NCI-H1417 (cell line): ENCODE measurements around the gene HYAL4.
"Not testable (repeated sequence)": the region's sequence is repeated elsewhere in the genome, so short reads cannot be mapped to it uniquely, and the experiment has no call there.

Experiments used
- DNase-seq, 3 experiments: peaks; one replicate each; lab custom pipeline; 2025; lab: John Stamatoyannopoulos, UW

HYAL4 gene, protein sequence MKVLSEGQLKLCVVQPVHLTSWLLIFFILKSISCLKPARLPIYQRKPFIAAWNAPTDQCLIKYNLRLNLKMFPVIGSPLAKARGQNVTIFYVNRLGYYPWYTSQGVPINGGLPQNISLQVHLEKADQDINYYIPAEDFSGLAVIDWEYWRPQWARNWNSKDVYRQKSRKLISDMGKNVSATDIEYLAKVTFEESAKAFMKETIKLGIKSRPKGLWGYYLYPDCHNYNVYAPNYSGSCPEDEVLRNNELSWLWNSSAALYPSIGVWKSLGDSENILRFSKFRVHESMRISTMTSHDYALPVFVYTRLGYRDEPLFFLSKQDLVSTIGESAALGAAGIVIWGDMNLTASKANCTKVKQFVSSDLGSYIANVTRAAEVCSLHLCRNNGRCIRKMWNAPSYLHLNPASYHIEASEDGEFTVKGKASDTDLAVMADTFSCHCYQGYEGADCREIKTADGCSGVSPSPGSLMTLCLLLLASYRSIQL

DNA sequence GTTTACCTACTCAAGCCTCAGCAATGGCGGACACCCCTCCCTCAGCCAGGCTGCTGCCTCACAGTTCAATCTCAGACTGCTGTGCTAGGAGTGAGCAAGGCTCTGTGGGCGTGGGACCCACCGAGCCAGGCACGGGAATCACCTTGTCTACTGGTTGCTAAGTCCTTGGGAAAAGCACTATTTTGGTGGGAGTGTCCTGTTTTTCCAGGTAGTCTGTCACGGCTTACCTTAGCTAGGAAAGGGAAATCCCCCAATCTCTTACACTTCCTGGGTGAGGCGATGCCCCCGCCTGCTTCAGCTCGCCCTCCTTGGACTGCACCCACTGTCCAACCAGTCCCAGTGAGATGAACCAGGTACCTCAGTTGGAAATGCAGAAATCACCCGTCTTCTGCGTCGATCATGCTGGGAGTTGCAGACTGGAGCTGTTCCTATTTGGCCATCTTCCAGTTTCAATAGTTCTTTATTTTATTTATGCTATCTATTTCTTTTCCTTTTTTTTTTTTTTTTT lies at the start of gene HYAL4:
Gene HYAL4 (plus strand): TSS at position 458 of the 508 bp plus-strand sequence. CDS start 23,105 bp downstream, outside the sequence.
- DNase-seq: no peak

GRCh38 chr7:123795917-123796316 lies 49.1 kb upstream of the HYAL4 start:
- DNase-seq: no peak

- DNase-seq: no peak
Observed at GRCh38 chr7:123796568-123796967, 48.4 kb upstream of the HYAL4 start.

DNA sequence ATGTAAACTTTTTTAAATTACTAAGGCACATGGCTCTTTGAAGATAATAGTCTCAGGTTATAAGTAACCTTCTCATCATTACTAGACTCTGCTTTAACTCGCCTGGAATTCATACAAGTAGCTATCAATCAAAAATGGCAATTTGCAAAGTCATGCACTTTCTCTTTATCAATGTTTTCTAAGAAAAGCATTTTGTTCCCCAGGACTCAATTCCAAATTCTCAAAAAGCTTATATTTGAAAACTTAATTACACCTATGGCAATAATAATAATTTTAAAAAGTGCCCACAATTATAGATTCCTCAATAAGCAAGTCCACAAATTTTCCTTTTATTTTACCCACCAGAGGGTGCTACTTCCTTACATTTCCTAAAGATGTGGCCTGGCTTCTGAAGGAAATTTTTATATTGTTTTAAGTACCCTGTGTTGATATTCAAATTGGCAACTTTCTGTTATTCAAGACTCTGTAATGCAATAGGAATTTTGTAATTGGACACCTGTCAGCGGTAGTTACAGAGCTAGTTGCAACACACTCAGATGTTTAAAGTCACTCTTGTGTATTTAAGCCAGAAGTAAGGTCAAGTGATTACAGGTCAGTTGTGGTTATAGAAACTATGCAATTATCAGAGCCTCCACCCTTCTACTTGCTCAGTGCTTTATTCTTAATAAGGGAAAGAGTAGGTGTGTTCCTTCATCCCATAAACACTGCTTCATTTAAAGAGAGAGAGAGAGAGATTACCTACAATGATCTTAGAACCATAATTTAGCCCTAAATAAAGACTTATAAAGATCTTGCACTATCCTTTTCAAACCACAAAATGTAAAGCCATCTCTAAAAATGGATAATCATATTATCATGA lies 47.1 kb upstream of the HYAL4 start:
- peak; percentile 55 to 84 (median 67) for DNase-seq

DNA sequence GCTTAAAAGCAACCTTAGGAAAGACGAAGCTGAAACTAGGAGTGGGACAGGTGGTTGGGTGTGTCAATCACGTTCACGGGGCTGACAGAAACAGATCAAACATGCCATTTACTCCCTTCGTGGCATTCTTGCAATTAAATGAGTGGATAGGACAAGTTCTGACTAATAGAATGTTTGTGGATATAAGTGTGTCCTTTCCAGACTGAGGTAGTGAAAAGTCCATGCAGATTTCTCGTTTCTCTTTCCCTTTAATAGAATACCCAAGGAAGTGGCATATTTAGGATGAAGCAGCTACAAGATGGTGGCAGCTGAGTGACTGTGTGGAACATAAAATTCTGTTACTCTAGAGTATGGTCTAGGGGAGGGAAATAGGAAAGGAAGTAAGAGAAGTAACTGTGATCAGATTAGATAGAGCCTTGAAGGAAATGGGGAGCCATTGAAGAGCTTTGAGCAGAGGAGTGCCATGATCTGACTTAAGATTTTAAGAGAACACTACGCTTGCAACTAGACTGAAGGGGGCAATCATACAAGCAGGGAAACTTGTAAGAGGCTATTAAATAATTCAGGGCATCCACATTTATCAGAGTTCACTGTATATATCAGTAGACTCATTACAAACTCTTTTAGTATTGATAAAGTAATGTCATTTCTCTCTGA lies 46.3 kb upstream of the HYAL4 start:
- peak in 1 of 3 experiments; percentile 47 for DNase-seq

DNA sequence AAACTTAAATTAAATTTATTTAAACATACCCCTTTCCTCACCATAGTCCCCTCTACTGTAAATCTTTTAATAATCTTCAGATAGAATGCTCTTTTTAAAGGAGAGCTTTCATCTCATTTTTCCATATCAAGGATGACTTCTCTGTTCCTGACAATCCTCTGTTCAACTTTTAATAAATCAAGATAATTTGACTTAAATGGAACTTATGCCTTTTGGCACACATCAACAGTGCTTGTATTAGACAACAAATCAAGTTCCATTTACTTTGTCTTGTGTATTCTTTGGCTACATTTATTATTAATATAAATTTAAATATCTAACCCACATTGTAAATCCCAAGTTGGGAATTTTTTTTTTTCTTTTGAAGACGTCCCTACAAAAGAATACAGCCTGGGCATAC lies 42.7 kb upstream of the HYAL4 start:
- DNase-seq: no peak

DNA sequence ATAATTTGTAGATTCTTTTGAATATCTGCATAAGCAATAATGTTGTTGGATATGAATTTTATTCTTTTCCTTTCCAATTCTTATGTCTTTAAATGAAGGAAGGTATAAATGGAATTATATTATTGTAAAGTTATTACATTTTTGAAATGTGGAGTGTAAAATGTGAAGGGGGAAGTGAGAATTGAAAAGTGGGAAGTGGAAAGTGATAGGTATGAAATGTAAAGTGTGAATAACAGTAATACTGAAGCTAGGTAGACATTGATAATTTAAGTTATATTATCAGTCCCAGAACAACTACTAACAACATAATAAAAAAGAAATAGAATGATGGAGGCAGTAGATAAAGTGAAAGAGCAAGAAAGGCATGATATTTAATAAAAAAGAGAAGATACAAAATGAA lies 39.7 kb upstream of the HYAL4 start:
- no peak for DNase-seq

DNA sequence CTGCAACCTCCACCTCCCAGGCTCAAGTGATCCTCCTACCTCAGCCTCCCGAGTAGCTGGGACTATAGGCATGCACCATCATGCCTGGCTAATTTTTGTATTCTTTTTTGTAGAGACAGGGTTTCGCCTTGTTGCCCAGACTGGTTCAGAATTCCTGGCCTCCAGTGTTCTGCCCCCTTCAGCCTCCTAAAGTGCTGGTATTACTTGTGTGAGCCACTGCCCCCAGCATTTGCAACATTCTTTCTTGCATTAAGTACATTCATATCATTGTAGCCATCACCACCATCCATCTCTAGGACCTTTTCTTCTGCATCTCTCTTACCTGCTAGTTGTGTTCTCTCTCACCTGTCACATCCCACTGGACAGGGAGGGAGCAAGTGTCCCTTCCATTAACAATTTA lies 35.5 kb upstream of the HYAL4 start:
- no peak for DNase-seq

- no peak for DNase-seq
Observed at GRCh38 chr7:123811056-123811455, 33.9 kb upstream of the HYAL4 start.

DNA sequence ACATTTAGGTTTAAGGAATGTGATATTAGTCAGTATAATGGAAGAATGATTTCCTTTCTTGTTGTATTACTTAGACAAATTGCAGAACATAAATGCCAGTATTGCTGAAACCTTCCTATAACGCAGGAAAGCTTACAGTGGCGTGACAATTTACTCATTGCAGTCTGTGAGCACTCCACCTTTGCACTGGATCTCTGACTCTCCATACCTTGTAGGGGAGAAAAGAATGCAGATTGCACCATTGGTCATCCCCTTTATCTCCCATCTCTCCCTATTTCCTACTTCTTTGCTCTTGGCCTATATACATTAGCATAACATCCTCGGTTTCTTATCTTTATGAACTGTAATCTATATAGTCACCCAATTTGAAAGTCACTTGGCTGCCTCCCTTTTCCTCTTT lies 28.1 kb upstream of the HYAL4 start:
- DNase-seq: no peak

GRCh38 chr7:123819001-123819400 lies 26.0 kb upstream of the HYAL4 start:
- DNase-seq: no peak

DNA sequence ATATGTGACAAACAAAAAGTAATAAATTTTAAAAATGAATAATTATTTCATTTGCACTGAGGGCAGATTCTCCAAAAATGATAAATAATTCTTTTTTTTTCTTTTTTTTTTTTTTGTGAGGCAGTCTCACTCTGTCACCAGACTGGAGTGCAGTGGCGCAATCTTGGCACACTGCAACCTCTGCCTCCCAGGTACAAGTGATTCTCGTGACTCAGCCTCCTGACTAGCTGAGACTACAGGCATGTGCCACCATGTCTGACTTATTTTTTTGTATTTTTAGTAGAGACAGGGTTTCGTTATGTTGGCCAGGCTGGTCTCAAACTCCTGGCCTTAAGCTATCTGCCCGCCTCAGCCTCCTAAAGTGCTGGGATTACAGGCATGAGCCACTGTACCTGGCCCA lies 25.2 kb upstream of the HYAL4 start:
- not testable (repeated sequence) for DNase-seq

- DNase-seq: no peak
Observed at GRCh38 chr7:123820864-123821263, 24.1 kb upstream of the HYAL4 start.

GRCh38 chr7:123821320-123821719 lies 23.6 kb upstream of the HYAL4 start:
- DNase-seq: no peak

DNA sequence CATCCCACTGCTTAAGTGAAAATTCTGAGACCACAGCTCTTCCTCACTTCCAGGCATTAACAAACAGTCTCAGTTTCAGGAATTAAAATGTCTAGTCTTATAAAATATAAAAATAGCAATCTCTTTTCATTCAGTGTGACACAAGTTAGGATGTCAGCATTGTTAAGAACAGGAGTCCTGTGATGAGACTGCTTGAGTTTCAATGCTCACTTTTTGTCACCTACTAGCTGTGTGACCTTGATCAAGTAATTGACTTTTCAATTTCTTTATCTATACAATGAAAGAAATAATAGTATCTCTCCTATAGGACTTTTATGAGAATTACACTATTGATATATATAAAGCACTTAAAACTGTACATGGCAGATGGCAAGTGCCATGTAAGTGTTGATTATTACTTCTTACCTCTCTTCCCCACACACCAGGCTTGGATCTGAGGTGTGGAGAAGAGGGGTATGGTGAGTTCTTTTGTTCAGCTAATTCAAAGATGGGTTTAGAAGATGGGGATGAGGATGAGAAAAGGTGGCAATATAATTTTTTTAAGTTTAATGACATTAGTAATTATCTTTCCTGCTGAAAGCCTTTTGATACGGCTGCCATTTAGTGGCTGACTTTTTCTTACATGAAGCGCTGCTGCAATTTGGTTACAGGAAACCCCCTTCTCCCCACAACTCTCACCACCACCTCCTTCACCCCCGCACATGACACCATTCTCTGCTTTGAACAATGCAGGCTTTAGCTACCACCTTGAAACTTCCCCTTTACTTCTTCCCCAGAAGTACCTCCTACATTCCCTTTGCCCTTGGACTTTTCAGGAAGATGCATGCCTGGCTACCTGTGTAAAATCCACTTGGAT lies 20.8 kb upstream of the HYAL4 start:
- no peak for DNase-seq

DNA sequence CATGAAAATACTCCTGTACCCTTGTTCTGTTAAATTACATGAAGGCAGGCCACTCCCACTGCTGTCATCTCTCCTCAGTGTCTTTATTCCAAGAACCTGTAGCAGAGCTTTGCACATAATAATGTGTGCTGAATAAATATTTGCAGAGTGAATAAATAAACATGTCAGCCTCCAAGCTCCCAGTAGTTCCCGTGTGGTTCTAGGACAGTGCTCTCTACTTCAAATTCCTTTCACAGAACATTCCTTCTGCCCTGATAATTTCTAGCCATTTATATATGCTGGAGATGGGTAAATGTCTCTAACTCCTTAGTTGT lies 20.3 kb upstream of the HYAL4 start:
- peak in 2 of 3 experiments; percentile 58 to 87 for DNase-seq

DNA sequence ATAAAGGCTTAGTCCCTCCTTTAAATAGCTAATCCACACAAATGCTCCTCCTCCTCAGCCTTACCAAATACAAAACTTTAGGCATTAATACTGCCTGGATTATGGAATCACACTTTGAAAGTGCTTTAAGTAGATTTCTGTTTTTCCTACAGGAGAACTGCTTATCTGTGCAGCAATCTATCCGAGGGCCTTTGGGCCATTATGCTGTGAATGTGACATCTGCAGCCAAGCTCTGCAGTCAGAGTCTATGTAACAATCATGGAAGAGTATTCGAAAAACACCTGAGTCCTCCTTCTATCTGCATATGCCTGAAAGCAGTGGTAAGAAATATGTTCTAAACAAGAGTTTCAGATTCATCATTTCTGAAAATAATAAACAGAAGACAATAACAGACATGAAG lies 16.2 kb upstream of the HYAL4 start:
- no peak for DNase-seq

DNA sequence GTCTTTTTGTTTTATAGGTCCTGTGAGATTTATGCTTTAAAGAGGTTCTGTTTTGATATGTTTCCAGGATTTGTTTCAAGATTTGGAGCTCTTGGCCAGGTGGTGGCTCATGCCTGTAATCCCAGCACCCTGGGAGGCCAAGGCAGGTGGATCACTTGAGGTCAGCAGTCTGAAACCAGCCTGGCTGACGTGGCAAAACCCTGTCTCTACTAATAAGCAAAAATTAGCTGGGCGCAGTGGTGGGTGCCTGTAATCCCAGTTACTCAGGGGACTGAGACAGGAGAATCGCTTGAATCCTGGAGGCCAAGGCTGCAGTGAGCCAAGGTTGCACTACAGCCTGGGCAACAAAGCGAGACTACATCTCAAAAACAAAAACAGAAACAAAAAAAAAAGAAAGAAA lies 8.3 kb upstream of the HYAL4 start:
- no peak for DNase-seq

DNA sequence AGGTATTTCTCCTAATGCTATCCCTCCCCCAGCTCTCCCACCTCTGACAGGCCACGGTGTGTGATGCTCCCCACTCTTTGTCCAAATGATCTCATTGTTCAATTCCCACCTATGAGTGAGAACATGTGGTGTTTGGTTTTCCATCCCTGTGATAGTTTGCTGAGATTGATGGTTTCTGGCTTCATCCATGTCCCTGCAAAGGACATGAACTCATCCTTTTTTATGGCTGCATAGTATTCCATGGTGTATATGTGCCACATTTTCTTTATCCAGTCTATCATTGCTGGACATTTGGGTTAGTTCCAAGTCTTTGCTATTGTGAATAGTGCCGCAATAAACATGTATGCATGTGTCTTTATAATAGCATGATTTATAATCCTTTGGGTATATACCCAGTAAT lies 5.9 kb upstream of the HYAL4 start:
- DNase-seq: not testable (repeated sequence)

DNA sequence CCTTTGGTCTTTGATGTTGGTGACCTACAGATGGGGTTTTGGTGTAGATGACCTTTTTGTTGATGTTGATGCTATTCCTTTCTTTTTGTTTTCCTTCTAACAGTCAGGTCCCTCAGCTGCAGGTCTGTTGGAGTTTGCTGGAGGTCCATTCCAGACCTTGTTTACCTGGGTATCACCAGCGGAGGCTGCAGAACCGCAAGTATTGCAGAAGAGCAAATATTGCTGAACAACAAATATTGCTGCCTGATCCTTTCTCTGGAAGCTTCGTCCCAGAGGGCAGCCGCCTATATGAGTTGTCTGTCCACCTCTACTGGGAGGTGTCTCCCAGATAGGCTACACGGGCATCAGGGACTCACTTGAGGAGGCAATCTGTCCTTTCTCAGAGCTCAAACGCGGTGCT lies 827 bp upstream of the HYAL4 start:
- not testable (repeated sequence) for DNase-seq

GRCh38 chr7:123845823-123846216 lies 851 bp downstream of the HYAL4 start:
- DNase-seq: no peak
